WI38 (cell line): Measurements from ENCODE around the gene SHB.

Experiments used
- H3K4me3 ChIP-seq: 2 replicates; pipeline ENCODE4 v1.5.1; 2011; ENCODE audit warnings: low read depth, mild to moderate bottlenecking, control low read depth, low read length
- TF ChIP-seq, protein P1 (sequence below): IDR thresholded peaks from 2 replicates; pipeline ENCODE4 v1.5.1; 2012; ENCODE audit warnings: low read depth, mild to moderate bottlenecking, control low read depth, low read length

Gene SHB

DNA sequence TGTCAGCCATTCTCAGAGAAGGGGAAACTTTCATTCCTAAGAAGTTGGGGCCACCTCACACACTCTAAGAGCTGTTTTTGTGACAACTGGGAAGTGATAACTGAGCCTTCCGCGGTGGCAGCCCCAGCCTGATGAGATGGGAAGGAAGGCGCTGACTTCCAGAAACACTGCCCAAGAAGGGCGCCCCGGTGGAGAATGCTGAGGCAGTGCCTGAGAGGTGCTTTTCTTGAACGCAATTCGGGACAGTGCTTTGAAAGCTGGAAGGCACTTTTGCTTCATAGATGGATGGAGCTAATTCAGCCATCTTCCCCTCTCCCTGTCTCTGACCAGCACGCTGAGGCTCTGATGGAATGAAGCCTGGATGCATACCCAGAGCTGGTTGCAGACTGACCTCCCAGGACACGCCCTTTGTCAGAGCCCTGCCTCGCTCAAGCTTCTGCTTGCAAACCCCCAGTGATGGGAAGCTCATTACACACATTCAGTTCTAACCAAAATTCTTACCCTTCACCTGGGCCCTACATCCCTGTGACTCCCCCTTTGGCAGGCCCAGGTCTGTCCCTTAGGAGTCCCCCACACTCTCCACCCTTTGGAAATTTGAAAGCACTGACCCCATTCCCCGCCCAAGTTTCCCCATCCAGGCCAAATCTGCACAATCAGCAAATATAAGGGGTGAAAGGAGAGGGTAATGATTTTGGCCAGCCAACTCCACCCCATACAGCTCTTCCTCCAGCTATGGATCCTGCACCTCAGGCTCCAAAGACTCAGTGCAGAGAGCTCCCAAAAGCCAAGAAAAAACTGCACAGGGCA is 98.5 kb downstream of the SHB start:
- TF ChIP-seq, protein P1, sequence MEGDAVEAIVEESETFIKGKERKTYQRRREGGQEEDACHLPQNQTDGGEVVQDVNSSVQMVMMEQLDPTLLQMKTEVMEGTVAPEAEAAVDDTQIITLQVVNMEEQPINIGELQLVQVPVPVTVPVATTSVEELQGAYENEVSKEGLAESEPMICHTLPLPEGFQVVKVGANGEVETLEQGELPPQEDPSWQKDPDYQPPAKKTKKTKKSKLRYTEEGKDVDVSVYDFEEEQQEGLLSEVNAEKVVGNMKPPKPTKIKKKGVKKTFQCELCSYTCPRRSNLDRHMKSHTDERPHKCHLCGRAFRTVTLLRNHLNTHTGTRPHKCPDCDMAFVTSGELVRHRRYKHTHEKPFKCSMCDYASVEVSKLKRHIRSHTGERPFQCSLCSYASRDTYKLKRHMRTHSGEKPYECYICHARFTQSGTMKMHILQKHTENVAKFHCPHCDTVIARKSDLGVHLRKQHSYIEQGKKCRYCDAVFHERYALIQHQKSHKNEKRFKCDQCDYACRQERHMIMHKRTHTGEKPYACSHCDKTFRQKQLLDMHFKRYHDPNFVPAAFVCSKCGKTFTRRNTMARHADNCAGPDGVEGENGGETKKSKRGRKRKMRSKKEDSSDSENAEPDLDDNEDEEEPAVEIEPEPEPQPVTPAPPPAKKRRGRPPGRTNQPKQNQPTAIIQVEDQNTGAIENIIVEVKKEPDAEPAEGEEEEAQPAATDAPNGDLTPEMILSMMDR = no peak
- no peak overlapping the region for H3K4me3 ChIP-seq

GRCh38 chr9:37969558-37970300 is 99.3 kb downstream of the SHB start:
- TF ChIP-seq, protein P1 = no peak
- H3K4me3 ChIP-seq = no peak overlapping the region

DNA sequence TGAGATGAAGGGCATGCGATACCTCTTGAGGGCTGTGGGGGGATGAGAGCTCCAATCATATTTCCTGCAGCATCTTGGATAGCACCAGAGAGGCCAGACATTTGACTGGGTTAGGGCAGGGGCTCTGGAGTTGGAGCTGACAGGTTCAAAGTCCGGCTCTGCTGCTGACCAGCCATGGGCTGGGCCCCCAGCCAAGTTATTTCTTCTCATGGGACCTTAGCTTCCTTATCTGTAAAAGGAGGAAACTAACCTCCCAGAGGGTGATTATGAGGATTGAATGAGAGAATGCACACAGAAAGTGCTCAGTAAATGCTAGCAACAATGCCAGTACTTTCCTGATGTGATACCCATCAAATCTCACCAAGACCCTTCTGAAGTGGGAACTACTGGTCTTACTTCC is 99.9 kb downstream of the SHB start:
- no peak overlapping the region for H3K4me3 ChIP-seq
- TF ChIP-seq, protein P1 = no peak

DNA sequence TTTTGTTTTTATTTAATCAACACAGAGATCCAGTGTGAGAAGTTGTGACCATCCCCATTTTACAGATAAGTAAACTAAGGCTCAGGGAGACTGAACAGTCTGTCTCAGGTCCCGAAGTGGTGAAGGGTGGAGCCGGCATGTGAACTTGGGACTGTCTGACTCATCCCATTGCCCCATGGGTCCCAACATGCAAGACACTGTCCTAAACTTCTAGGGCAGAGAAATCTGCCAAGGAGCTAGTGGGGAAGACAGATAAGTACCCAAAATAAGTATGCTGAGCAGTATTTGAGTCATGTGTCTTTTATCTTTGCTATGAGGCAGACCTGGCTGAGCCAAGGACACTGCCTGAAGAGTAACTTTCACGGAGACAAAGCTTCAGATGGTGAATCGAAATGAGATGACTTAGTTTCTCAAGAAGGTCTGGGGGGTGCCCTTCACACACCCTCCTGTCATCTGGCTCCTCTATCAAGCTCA is 100.8 kb downstream of the SHB start:
- TF ChIP-seq, protein P1 = no peak
- H3K4me3 ChIP-seq = no peak overlapping the region

DNA sequence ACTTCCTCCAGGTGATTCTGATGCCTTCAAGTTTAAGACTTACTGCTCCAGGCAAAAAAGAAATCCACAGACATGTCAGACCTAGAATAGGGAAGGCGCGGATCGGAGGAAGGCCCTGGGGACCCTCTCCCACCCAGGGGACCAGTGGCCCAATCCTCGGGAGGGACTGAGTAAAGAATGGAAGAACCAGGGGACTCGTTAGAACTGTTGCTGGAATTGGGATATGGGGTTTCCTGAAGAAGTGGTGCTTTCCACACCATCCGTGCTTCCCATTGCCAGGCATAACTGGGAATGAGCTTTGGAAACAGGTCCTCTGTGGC is 101.3 kb downstream of the SHB start:
- TF ChIP-seq, protein P1 = no peak
- H3K4me3 ChIP-seq = no peak overlapping the region

DNA sequence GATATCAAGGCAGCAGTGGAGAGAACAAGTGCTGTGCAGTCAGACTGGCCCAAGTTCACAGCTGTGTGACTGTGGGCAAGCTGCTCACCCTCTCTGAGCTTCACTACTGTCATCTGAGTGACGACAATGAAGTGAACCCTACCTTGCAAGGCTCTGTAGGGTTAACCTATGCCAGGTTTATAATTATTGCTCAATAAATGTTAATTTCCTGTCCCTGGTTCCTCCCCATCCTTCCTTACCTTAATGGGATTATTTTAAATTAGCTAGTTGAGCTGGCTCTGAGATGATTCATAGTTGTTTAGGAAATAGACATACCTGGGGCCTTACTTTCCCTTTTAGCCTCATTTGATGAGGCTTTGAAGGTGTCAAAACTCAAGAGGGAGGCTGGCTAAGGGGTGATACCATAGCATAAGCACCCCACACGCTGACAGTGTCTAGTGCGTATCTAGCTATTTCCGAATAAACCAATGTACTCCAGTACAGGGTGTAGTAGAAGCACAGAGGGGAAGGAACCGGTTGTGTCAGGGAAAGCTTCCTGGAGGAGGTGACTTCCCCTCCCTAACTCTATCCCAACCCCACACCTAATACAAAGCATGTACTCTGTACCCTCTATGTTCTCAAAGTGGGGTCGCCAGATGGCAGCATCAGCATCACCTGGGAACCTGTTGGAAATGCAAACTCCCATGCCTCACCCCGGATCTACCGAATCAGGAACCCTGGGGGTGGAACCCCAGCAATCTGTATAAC is 101.8 kb downstream of the SHB start:
- no peak overlapping the region for H3K4me3 ChIP-seq
- TF ChIP-seq, protein P1 = no peak
